Kidney epithelial cell (primary cell): ENCODE results near the gene CSTF3. TPM values are rescaled to one million over a fixed set of nuclear protein-coding genes. Genes with fewer than 3 reads are reported as not detected.

ENCODE experiments used
- DNase-seq: peaks from one replicate; pipeline ENCODE4 v3.0.0-alpha.2; 2010; ENCODE audit warnings: low read depth
- H3K27me3 ChIP-seq: 2 replicates; pipeline ENCODE4 v1.6.0; 2011; ENCODE audit warnings: low read length; ENCODE audit not compliant: control insufficient read depth, insufficient read depth
- H3K36me3 ChIP-seq: 2 replicates; pipeline ENCODE4 v1.5.1; 2011; ENCODE audit warnings: low read length; ENCODE audit not compliant: control insufficient read depth, insufficient read depth
- H3K4me3 ChIP-seq: 2 replicates; pipeline ENCODE4 v1.5.1; 2011; ENCODE audit warnings: low read depth, mild to moderate bottlenecking, control low read depth, low read length
- CTCF ChIP-seq: IDR thresholded peaks from 2 replicates; pipeline ENCODE4 v1.5.1; 2011; ENCODE audit warnings: mild to moderate bottlenecking, moderate library complexity, low read length, control low read depth, inconsistent platforms; ENCODE audit not compliant: insufficient read depth, poor library complexity, severe bottlenecking
- total RNA-seq: library from RNA; depleted of rRNA; stranded (reverse); fragments of >200 nt; gene quantifications from 2 replicates; pipeline ENCODE4 v1.2.3, GENCODE V29; 2015

The CSTF3 gene
- total RNA-seq, 1 donor from 2014 or later: 21.1 TPM

DNA sequence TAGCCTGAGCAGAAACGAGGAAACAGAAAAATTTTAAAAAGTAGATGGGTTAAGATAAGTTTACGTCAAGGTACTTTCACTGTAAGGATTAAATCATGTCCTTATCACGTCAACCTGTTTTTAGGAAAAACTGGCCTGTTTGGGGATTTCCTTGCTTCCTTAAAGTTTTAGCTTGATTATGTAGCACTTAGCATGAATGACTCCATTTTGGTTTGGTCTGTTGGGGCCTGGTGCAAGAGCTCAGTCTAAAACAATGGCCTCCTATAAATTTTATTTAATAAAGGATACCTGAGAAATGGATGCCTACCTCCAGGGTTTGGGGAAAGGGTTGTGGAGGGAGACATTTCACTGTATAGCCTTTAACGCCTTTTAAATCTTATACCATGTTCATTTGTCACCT, 33.2 kb upstream of the CSTF3 start:
- Histone ChIP-seq H3K27me3 (no peaks in the 10 kb centered on the region), H3K4me3 (no peak overlapping the region), H3K36me3 (no peaks in the 10 kb centered on the region)
- DNase-seq: no peak
- no peak for TF ChIP-seq CTCF

GRCh38 chr11:33191467-33191866, 30.2 kb upstream of the CSTF3 start:
- Histone ChIP-seq H3K27me3 (no peaks in the 10 kb centered on the region), H3K36me3 (no peaks in the 10 kb centered on the region), H3K4me3 (no peak overlapping the region)
- no peak for DNase-seq
- no peak for TF ChIP-seq CTCF

GRCh38 chr11:33187998-33188722, 26.9 kb upstream of the CSTF3 start:
- no peak for TF ChIP-seq CTCF
- H3K4me3 ChIP-seq: no peak overlapping the region
- no peaks in the 10 kb centered on the region for H3K27me3 ChIP-seq
- H3K36me3 ChIP-seq: no peaks in the 10 kb centered on the region
- no peak for DNase-seq

GRCh38 chr11:33185756-33186155, 24.5 kb upstream of the CSTF3 start:
- H3K36me3 ChIP-seq: no peaks in the 10 kb centered on the region
- no peak for TF ChIP-seq CTCF
- no peak for DNase-seq
- no peak overlapping the region for H3K4me3 ChIP-seq
- no peaks in the 10 kb centered on the region for H3K27me3 ChIP-seq

- Histone ChIP-seq H3K27me3 (no peaks in the 10 kb centered on the region), H3K36me3 (no peaks in the 10 kb centered on the region), H3K4me3 (no peak overlapping the region)
- no peak for TF ChIP-seq CTCF
- DNase-seq: no peak
Observed at GRCh38 chr11:33182246-33182878, 21.1 kb upstream of the CSTF3 start.

GRCh38 chr11:33179348-33179803, 18.1 kb upstream of the CSTF3 start:
- no peaks in the 10 kb centered on the region for H3K27me3 ChIP-seq
- no peak overlapping the region for H3K4me3 ChIP-seq
- no peaks in the 10 kb centered on the region for H3K36me3 ChIP-seq
- no peak for DNase-seq
- no peak for TF ChIP-seq CTCF
